Stimulated activated CD4-positive, alpha-beta T cell treated with anti-CD3 and anti-CD28 coated beads, Interleukin-4, amount 100 ng/mL, for 24 hours (primary cell): ENCODE results near the gene PLSCR3.

ENCODE experiments used
- DNase-seq: peaks from one replicate; pipeline ENCODE4 v3.0.0-alpha.2; 2020

PLSCR3 gene

DNA sequence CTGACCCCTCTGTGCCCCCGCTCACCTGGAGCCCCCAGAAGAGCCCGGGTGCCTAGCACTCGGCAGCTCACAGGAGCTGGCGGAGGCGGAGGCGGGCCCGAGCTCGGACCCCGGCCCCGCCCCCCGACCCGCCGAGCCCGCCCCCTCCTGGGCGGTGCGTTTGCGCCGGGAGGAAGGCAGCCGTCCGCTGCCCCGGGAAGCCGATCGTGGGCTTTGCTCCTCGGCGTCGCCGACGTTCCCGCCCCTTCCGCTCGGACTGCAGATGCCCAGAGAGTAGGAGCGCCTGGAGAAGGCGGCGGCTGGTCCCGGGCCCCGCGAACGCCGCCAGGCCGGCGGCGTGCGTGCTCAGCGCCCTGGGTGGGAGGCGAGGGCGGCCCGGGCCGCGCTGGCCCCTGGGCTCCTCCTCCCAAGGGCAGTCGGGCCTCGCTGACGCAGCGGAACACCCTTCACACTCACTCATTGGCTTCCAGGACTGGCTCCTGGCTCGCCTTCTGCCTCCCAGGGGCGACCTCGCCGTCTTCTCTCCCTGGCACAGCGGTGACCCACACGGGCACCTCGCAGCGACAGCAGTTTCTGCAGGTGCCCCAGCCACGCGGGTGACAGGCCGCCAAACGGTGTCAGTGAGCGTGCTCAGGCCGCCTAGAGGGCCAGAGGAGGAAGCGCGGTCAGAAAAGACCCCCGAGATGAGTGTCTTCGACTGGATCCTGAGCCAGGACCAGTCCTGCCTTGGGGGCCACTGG lies at the start of gene PLSCR3:
Gene PLSCR3, minus strand, starts transcription at position 74 of the 740 bp plus-strand sequence. CDS start 415 bp downstream, outside the sequence.
- DNase-seq, result peak; percentile 82

DNA sequence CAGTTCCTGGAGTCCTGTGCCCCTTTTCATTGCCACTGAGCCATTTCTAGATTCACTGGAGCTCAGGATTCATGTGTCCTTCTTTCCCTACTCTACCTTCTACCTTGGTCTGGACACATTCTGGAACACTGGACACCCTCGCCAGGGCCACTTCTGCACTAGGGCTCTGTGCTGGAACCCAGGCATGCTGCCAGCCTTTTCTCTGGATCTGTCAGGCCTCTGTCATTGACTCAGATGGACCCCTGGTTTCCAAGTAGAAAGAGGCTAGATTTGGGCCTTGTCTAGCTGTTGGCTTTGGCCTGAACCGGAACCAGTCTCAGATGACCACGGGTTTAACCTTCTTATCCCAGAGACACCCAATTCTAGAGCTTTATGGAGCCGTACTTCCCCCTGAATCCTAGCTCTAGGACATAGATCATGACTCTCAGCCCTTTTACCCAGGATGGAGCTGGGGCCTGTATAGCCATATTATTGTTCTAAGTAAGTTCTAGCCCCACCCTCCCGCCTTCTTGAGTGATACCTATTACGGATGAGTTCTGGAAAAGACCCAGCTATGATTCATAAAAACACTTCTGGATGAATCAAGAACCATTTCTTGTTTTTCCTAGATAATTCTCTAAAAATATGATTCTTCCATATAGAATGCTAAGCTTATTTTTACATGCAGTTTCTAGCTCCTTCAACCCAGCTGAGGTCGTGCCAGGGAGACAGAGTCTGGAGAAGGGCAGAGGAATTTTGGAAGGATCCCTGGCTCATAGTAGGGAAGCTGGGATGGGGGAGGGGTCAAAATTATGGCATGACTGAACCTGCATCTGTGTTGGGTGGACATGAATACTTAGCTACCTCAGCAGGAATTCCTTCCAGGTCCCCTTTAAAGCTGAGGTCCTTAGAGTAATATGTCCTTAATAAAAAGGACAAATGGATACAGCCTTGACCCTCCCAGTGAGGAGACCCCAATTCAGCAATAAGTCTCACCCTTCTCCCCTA lies 49.5 kb upstream of the PLSCR3 start:
- DNase-seq, result no peak

DNA sequence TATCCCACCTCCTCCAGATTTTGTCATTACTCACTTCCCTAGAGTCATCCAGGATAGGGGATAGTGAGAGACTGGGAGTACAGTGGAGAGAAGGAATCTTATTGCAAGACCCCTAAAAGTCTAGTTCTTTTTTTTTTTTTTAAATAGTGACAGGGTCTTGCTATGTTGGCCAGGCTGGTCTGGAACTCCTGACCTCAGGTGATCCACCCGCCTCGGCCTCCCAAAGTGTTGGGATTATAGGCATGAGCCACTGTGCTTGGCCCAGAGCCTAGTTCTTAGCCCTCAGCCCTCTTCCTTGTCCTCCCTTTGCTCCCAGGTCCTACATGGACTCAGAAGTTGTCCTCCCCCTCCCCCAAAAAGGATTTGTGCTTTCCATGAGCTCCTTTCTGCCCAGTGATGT lies 47.8 kb upstream of the PLSCR3 start:
- no peak for DNase-seq

DNA sequence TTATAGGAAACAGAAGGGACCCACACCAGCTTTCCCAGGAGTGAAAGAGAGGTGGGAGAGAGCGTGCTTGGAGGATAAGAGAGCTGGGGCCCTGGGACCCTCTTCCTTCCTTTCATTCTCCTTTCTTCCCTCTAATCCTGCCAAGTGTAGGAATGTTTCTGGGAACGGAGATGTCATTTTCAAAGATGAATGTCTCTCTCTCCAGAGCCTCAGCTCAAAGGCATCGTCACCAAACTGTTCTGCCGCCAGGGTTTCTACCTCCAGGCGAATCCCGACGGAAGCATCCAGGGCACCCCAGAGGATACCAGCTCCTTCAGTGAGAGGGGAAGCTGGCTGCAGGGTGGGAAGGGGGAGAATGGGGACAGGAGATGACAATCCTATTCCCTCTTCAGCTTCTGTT lies 46.9 kb upstream of the PLSCR3 start:
- DNase-seq, result no peak

DNA sequence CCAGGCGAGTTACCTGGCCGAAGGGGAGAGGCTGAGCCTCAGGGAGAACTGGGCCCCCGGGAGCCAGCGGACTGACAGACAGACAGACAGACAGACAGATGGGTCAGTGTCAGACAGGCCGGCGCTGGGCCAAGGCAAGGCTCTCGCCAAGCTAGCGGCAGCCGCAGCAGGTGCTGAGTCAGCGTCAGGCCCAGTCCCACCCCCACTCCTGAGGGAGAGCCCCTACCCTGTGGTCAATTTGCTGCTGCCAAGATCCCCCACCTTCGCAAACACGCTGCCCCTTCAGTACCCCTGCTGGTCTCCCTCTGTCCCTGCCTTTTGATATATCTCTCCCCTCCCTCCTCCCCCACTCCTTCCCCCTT lies 46.5 kb upstream of the PLSCR3 start:
- no peak for DNase-seq

DNA sequence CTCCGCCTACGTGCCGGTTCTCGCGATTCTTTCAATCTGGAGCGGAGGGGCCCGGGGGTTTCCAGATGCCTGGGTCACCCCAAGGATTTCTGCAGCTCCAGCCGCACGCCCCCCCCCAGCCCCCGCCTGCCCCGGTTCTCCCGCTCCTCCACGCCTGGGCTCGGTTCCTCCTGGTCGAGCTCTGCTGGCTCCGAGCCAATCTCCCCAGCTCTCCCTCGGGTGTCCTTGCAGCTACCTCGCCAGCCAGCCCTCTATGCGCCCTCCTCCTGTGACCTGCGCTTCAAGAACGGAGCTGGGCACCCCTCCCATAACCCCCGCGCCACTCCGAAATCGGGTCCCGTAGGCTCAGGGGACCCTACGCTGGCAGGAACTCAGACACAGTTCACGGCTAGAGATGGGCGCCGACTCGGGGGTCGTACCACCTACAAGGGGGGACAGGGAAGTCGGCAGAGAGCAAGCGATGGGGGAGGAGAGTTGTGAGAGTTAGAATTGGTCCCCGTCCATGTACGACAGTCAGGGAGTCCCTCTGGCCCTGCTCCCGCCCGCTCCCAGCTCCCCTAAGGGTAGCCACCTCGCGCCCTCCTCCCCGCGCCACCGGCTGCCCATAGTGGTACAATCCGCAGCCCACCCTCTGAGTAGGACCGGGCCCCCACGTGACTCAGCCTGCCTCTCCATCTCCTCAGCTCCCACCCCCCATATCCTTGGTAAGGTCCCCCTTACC lies 45.9 kb upstream of the PLSCR3 start:
- peak; percentile 25 for DNase-seq

DNA sequence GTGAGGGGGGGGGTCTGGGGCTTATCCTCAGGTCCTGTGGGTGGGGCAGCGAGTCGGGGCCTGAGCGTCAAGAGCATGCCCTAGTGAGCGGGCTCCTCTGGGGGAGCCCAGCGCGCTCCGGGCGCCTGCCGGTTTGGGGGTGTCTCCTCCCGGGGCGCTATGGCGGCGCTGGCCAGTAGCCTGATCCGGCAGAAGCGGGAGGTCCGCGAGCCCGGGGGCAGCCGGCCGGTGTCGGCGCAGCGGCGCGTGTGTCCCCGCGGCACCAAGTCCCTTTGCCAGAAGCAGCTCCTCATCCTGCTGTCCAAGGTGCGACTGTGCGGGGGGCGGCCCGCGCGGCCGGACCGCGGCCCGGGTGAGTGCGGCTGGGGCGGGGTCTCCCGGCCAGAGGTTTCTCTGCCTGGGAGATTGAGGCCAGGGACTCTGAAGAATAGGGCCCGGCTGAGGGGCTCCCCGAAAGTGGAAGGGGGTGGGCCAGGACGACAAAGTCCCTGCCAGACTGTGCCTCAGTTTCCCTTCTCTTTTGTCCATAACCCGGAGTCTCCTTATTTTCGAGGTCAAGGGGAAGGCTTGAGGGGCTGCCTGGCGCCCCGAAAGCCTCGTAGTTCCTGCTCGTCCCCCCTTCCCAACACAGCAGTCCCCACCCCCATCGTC lies 45.3 kb upstream of the PLSCR3 start, which contains the start of gene FGF11:
Gene FGF11, plus strand, starts transcription at position 51 of the 651 bp plus-strand sequence. Its CDS starts 109 bp downstream, at position 160.
- DNase-seq, result no peak

DNA sequence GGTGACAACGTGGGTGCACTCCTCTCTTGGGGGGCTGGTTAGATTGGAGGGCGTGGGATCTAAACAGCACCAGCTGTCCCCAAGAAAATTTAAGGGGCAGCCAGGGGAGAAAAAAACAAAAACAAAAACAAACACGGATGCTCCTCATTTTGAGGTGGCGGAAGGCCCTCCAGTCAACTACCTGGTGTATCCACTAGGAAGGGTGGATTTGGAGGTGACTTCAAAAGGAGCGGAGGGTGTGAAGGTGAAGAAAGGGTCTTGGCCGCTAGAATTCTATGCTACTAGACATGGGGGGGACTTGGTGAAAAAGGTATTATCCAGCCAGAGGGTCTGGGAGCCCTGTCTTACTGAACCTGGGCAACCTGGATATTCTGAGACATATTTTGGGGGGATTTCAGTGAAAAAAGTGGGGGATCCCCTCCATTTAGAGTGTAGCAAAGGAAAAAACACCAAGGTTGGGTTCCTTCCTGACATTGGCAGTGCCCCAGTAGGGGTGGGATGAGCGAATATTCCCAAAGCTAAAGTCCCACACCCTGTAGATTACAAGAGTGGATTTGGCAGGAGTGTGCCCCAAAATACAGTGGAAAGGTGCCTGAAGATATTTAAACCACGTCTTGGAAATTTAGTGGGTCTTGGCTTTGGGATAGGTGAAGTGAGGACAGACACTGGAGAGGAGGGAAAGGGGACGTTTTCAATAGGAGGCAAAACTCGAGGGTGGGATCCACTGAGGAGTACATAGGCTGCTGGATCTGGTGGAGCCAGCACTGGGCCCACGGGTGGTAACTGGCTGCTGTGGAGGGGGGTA lies 44.5 kb upstream of the PLSCR3 start:
- no peak for DNase-seq

DNA sequence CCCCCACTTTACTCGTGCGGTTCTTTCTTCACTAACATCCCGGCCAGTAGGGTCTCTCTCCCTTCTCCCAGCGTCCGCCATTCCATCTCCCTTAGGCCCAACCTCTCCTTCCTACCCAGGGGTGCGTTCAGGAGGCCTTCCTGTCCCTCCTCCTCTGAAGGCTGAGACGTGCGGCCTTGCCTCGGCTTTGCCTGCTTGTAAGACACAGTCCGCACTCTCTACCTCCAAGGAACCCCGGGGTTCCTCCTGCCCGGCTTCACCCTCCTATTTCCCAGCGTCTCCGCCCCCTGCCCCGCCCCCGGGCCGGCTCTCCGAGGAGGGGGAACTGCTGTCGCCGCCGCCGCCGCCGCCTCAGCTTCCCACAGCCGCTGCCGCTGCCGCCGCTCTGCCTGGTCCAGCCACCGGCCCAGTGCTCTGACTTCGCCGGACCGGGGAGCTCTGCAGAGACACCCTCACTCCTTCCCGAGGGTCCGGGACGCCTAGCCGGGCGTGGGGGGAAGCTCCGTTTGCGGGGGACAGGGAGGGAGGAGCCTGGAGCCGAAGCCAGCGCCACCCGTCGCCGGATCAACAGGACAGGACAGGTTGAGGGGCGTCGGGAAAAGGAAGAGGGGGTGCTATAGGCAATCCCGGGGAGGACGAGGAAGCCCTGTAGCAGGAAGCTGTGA lies 43.8 kb upstream of the PLSCR3 start:
- peak; percentile 53 for DNase-seq

DNA sequence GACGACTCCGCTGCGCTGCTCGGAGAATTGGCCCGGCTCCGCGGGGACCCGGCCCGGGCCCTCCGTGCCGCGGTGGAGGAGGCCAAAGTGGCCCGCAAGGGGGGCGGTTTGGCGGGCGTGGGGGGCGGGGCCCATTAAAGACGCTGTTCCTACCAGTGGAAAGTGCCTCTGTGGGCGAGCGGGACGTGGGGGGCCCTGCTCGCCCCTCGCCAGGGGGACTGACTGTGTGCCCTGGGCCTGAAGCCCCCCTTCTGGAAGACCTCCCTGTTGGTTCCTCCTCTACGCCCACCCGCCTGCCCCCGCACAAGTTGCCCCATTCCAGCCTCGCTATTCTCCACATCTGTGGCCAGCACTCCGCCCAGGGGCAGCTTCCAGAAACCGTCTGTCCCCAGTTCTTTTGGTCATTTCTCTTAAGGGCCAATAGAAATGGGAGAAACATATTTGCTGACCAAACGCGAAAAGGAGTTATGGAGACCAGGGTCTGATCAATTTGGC lies 43.1 kb upstream of the PLSCR3 start:
- DNase-seq, result no peak

DNA sequence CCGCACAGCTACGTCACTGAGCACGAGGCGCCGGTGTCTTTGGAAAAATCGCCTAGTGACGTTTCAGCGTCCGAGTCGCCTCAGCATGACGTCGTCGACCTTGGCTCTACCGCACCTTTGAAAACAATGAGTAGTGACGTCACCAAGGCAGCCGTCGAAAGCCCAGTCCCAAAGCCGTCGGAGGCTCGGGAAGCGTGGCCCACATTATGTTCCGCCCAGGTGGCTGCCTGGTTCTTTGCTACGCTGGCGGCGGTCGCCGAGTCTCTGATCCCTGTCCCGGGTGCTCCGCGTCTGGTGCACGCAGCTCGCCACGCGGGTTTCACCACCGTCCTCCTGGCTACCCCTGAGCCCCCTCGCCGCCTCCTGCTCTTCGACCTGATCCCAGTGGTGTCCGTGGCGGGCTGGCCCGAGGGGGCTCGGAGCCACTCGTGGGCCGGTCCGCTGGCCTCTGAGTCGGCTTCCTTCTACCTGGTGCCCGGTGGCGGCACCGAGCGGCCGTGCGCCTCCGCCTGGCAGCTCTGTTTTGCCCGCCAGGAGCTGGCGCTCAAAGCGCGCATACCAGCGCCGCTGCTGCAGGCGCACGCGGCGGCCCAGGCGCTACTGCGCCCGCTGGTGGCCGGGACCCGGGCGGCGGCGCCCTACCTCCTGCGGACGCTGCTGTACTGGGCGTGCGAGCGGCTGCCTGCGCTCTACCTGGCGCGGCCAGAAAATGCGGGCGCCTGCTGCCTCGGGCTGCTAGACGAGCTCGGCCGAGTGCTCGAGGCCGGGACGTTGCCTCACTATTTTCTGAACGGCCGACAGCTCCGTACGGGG lies 42.4 kb upstream of the PLSCR3 start:
- peak; percentile 79 for DNase-seq

DNA sequence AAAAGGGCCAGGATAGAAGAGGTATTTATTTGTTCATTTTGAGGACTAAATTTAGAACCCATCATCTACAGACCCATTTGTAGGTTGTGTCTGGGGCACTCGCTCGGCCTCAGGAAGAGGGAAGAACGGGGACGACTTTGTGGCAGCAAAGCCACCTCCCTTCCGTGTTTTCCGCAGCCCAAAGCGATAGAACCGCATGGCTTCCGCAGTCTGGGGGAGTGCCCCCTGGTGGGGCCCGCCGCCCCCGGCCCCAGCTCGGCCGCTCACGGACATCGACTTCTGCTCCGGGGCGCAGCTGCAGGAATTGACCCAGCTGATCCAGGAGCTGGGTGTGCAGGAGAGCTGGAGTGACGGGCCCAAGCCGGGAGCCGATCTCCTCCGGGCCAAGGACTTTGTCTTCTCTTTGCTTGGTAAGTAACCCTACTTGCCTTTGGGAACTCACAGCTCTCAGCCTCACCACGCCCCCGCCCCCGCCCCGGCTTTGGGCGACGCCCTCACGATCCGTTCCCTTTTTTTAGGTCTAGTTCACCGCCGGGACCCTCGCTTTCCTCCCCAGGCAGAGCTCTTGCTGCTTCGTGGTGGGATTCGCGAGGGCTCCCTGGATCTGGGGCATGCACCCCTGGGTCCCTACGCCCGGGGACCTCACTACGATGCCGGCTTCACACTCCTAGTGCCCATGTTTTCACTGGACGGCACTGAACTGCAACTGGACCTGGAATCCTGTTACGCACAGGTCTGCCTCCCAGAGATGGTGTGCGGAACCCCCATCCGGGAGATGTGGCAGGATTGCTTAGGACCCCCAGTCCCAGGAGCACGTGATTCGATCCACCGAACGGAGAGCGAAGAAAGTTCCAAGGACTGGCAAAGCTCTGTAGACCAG lies 41.6 kb upstream of the PLSCR3 start:
- peak; percentile 51 for DNase-seq

DNA sequence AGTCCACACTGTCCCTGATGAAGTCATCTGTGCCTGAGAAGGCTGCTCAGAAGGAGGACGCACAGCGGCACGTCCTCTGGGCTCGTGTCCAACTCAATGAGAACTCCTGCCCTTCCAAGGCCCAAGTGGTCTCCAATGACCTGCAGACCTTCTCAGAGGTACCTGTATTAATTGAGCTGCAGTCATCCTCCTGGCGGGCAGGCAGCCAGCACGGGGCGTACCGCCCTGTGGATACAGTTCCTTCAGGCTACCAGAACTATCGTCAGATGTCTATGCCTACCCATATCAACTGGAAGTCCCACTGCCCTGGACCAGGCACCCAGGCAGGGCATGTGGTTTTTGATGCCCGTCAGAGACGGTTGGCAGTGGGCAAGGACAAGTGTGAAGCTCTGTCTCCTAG lies 38.0 kb upstream of the PLSCR3 start:
- DNase-seq, result no peak

DNA sequence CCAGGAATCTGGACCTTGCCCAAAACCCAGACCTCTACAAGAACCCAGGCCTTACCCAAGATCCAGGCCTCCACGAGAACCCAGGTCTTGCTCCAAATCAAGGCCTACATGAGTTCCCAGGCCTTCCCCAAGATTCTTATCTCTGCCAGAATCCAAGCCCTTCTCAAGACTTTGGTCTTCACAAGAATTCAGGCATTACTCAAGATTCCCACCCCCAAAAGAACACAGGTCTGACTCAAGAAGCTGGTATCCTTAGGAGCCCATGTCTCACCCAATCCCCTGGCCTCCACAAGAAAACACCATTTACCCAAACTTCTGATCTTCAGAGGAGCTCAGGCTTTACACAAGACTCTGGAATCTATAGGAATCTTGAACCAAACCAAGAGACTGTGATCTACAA lies 36.9 kb upstream of the PLSCR3 start:
- DNase-seq, result no peak

DNA sequence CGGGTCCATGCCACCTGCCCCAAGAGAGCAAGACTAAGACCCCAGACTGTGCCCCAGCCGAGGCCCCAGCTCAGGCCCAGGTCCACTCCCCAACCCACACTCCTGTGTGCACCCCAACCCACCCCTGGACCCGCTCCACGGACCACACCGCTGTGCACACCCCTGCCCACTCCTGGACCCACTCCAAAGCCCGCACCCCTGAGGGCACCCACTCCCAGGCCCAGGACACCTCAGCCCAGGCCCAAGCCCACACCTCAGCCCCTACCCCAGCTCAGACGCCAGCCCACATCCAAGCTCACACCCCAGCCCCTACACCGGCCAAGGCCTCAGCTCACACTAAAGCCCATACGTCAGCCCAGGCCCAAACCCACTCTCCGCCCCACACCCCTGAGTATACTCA lies 35.4 kb upstream of the PLSCR3 start:
- DNase-seq, result no peak

DNA sequence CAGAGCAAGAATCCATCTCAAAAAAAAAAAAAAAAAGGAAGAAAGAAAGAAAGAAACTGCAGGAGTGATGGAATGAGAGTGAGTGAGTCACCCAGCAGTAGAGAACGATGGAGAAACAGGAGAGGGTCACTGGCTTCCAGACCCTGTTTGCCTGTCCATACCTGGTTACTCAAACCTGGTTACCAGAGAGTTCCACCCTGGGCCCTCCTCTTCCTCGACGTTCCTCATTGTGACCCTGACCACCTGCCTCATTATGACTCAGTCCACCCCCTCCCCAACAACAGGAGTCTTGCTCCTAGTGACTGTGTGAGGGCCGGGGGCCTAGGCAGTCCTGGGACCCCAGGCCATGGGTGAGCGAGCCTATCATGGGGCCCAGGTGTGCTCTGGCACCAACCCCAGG lies 34.2 kb upstream of the PLSCR3 start, which contains the start of gene SPEM3:
Gene SPEM3, plus strand, starts transcription at position 301 of the 400 bp plus-strand sequence. Its CDS starts 46 bp downstream, at position 347.
- no peak for DNase-seq

DNA sequence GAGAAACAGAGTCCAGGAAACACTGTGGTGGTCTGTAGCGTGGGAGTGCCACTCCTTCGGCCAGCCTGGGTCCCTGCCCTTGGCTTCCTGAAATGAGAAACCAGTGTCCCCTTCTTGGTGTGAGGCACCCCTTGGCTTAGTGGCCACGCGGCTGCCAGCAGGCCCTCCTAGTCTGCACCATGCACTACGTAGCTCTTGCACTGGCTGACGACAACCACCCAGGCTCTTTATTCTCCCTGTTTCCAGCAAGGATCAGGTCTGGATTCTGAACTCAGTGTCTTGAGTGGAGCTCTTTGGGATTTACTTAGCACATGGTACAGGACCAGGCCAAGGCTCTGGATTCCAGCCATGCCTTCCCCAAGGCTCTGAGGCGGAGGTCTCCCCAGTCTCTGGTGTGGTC lies 33.2 kb upstream of the PLSCR3 start:
- DNase-seq, result no peak

DNA sequence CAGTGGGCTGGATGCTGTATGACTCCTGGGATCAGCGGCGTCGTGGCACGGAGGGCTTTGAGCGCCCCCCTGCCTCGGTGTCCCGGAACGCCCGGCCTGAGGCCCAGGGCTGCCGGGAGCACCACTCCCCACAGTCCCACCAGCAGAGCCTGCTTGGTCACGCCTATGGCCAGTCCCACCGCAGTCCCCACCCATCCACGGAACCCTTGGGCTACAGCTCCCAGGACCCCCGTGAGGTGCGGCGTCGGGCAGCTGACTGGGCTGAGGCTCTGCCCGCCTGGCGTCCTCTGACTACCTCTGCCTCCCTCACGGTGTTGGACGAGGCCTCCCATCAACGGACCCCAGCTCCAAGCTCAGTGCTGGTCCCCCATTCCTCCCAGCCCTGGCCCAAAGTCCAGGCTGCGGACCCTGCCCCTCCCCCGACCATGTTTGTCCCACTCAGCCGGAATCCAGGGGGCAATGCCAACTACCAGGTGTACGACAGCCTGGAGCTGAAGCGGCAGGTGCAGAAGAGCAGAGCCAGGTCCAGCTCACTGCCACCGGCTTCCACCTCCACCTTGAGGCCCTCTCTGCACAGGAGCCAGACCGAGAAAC lies 32.7 kb upstream of the PLSCR3 start:
- DNase-seq, result no peak
